Ovary (tissue), 9 donors: Measurements from ENCODE around the gene KCNMA1. TPM values are rescaled to one million over a fixed set of nuclear protein-coding genes. Genes with fewer than 3 reads are reported as not detected.

Experiments
- DNase-seq, 5 donors: peaks; one replicate each; pipeline ENCODE4 v3.0.0-alpha.2; 2019 to 2020
- H3K27ac ChIP-seq, 2 donors: fragments of 200-600 bp; one replicate each; pipeline versions ENCODE4 v1.5.1 to v1.8.0; 2019 to 2022
- H3K27me3 ChIP-seq: fragments of 200-600 bp; one replicate; pipeline ENCODE4 v1.8.0; 2022
- H3K36me3 ChIP-seq: fragments of 200-600 bp; sonication (generic); one replicate; pipeline ENCODE4 v1.5.1; 2019
- H3K4me1 ChIP-seq: one replicate; pipeline ENCODE4 v1.8.1; 2013; ENCODE audit warnings: mild to moderate bottlenecking, moderate library complexity; ENCODE audit not compliant: insufficient read depth
- H3K4me3 ChIP-seq: fragments of 200-600 bp; sonication (generic); one replicate; pipeline ENCODE4 v1.5.1; 2017
- H3K9me3 ChIP-seq, 2 donors: fragments of 200-600 bp in 1 of 2; sonication (generic) in 1 of 2; one replicate each; pipeline versions ENCODE4 v1.5.1 to v1.8.1; 2013 to 2019; ENCODE audit warnings: mild to moderate bottlenecking in 1 of 2, moderate library complexity in 1 of 2
- CTCF ChIP-seq, 3 donors: fragments of 450-650 bp in 2 of 3; fragments of 200-600 bp in 1 of 3; IDR thresholded peaks; one replicate each; pipeline versions ENCODE4 v1.5.1 to v1.8.0; 2016 to 2022; ENCODE audit warnings: antibody characterized with exemption in 3 of 3, mild to moderate bottlenecking in 1 of 3
- EP300 ChIP-seq: sonication (generic); formaldehyde crosslinking; IDR thresholded peaks from one replicate; pipeline ENCODE4 v1.6.1; 2017; ENCODE audit warnings: antibody characterized with exemption
- POLR2A ChIP-seq: fragments of 450-650 bp; IDR thresholded peaks from one replicate; pipeline ENCODE4 v1.6.1; 2017; ENCODE audit warnings: antibody characterized with exemption, mild to moderate bottlenecking, moderate library complexity
- WGBS, 3 donors: extraction: QIAGEN DNeasy Blood & Tissue Kit in 1 of 3; methylation state at CpG; one replicate each; pipeline versions ENCODE4 v1.1.5 to v1.1.7; 2013 to 2017; 5-methylcytosine and 5-hydroxymethylcytosine counted together
- intact Hi-C, 4 donors: fragments of 100-400 bp; cut with DNase I; formaldehyde crosslinking; loops; one replicate each; pipeline versions ENCODE4 v1.11.0 to v1.15.1; 2022 to 2023
- polyA plus RNA-seq, 2 donors: library from polyadenylated mRNA; stranded (reverse); fragments of 200-250 nt in 1 of 2; fragments of 350-450 nt in 1 of 2; fragmentation: Illumina TruSeq in 1 of 2; extraction: RNeasy Lipid Tissue Mini Kit (QIAGEN cat#74804) in 1 of 2; gene quantifications; one replicate each; pipeline ENCODE4 v1.2.3, GENCODE V29; 2013 to 2014
- total RNA-seq, 7 donors: library from RNA; depleted of rRNA in 2 of 7; stranded (reverse); fragments of >200 nt in 2 of 7; fragmentation: NEBNext Ultra II Directional in 3 of 7; extraction: Animal tissue kit (Norgen Biotek cat#: 25700) in 3 of 7; gene quantifications; one replicate each; pipeline versions ENCODE4 v1.1.0 to v1.2.4, GENCODE V29; 2016 to 2023
- donor health status: DM: no; HTN: no; CAD: no; lungs with moderate emphysema.
- donor health status: DM: no; HTN: no; CAD: no.
- donor health status: Bipolar disorder and iron deficiency.
- donor health status: DM: yes; HTN: yes; CAD: no.
- donor health status: DM: no; HTN: no; CAD: no.
- donor health status: DM: yes; HTN: yes; CAD: no.

KCNMA1 gene
- total and polyA plus RNA-seq, 9 donors: 7.0 to 83.8 (median 25.1) TPM

DNA sequence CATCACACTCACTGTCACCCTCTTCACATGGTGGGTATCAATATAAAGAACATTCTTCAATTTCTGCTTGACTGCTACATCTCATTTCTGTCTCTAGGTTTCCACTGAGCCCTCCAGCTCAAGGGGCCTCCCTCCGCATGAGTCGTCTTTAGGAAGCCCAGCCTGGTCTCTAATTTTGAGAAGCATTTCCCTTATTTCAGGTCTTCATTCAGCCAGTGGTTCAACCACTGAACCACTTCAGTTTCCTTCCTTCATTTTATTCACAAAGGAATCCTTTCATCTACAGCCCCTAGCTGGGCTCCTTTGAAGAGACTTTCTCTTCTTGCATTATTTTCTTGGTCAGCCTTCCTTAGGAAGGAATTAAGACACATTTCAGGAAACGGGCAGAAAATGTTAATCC, 257.4 kb downstream of the KCNMA1 start:
- H3K27me3 ChIP-seq: no peaks in the 10 kb centered on the region
- WGBS, 3 donors: 78 to 88% (median 84%) methylated on average over 3 of the region's 3 CpGs
- intact Hi-C loops: no loop called here
- TF ChIP-seq CTCF (IDR thresholded peaks at IDR 0.05): no peak
- no peak for TF ChIP-seq POLR2A
- no peak for TF ChIP-seq EP300
- no peak overlapping the region for H3K4me3 ChIP-seq
- no peaks in the 10 kb centered on the region for H3K36me3 ChIP-seq
- peaks cover 2% of the 10 kb centered on the region for H3K4me1 ChIP-seq
- H3K9me3 ChIP-seq: no peaks in the 10 kb centered on the region
- no peak for DNase-seq
- no peak overlapping the region for H3K27ac ChIP-seq

GRCh38 chr10:77378366-77379349, 258.9 kb downstream of the KCNMA1 start:
- H3K4me1 ChIP-seq: peaks cover 2% of the 10 kb centered on the region
- H3K27ac ChIP-seq: no peak overlapping the region
- WGBS, 3 donors: 97 to 99% (median 98%) methylated on average over 4 of the region's 4 CpGs
- H3K27me3 ChIP-seq: no peaks in the 10 kb centered on the region
- no peaks in the 10 kb centered on the region for H3K9me3 ChIP-seq
- no peak for TF ChIP-seq CTCF (IDR thresholded peaks at IDR 0.05)
- no peak for TF ChIP-seq POLR2A
- TF ChIP-seq EP300: no peak
- H3K36me3 ChIP-seq: no peaks in the 10 kb centered on the region
- intact Hi-C loops: no loop called here
- no peak overlapping the region for H3K4me3 ChIP-seq
- no peak for DNase-seq

DNA sequence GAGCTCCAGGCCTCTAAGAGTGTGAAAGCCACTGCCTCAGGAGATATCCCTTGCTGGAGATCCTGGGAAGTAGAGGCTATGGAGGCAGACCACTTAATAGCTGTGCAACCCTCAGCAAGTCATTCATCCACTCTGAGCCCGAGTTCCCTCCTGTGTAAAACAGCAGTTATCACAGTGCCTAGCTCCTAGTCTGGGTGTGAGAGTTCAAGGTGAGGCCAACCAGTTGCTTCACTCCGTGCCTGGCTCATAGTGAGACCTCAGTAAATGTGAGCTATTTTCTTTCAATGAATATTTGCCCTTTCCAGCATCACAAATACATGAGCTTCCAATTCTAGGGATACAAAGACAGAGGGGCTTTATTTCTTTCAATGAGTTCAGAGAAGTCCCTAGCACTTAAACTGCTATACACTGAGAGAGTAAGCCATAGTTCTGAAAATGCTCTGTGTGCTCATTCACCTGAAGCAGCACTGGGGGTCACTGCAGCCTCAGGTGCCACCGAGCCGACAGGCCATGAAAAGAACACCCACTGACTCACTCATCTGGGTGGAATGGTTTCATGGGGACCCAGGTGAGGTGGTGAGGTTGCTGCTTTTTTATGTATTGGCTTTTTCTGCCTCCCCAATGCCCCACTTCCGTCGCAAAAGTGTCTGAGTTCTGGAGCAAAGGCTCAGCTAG, 259.8 kb downstream of the KCNMA1 start:
- WGBS, 3 donors: 57 to 71% (median 63%) methylated on average over 6 of the region's 6 CpGs

More for the DNA sequence above, 259.8 kb downstream of the KCNMA1 start:
- TF ChIP-seq EP300 (no peak), POLR2A (no peak), CTCF (IDR thresholded peaks at IDR 0.05) (no peak)
- no peak for DNase-seq
- intact Hi-C loops: no loop called here
- Histone ChIP-seq H3K36me3 (no peaks in the 10 kb centered on the region), H3K9me3 (no peaks in the 10 kb centered on the region), H3K27me3 (no peaks in the 10 kb centered on the region), H3K4me3 (no peak overlapping the region), H3K4me1 (peaks cover 2% of the 10 kb centered on the region), H3K27ac (no peak overlapping the region)
